Measurements from ENCODE around the gene RAB6B.
A peak's percentile ranks its signal among the peaks of the same experiment; 100 is the strongest.

RAB6B gene

DNA sequence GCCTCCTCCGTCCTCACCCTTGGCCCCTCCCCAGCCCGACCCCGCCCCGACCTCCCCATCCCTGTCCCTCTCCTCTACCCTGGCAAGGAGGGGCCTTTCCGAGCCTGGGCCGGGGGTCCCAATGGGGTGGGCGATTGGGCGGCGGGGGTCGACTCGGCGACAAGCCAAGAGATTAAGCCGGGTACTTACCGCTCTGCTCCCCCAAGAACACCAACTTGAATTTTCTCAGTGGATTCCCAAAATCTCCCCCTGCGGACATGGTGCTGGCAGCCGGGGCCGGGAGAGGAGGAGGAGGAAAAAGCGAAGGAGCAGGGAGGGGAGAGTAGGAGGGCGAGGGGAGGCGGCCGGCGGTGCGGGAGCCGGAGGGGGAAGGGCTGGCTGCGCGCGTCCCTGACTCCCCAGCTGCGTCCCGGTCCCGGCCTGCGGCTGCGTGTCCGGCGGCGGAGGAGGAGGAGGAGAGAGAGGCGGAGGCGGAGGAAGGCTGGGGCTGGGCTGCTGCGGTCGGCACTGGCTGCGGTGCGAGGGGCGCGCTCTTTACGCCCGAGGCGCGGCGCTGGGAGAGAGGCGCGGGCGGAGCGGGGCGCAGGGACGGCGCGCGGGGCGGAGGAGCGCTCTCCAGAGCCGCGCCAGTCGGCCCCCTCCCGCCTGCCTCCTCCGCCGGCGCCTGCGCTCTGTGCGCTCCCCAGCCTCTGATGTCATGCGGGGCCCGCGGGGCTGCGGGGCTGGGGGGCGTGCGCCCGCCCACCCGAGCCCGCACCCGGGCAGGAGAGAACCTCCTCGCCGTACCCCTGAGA is at the start of gene RAB6B:
RAB6B (minus strand) TSS at position 675 of the 794 bp plus-strand sequence; CDS start at position 259, 416 bp downstream.
- Histone ChIP-seq H3K9ac (ENCODE audit: low read depth, low read length) (no peak within 1 kb of the TSS; the same call in 1 of the 2 replicates), H3K36me3 (ENCODE audit: insufficient read depth, low read depth, low read length) (no peaks in the 10 kb centered on the region), H3K27me3 (ENCODE audit: insufficient read depth, low read length) (peaks cover 52% of the 10 kb centered on the region), H3K4me3 (ENCODE audit: low read length) (peak within 1 kb of the TSS; percentile 83), H3K27ac (ENCODE audit: low read length) (no peak within 1 kb of the TSS), H3K4me1 (ENCODE audit: insufficient read depth, low read length) (peaks cover 7% of the 10 kb centered on the region; the same call in 1 of the 2 replicates), H3K9me3 (ENCODE audit: insufficient read depth, low read depth, low read length) (no peaks in the 10 kb centered on the region)

- H3K27me3 ChIP-seq (ENCODE audit: insufficient read depth, low read length) = no peaks in the 10 kb centered on the region
- no peak overlapping the region for H3K9ac ChIP-seq (ENCODE audit: low read depth, low read length)
- no peak overlapping the region for H3K4me3 ChIP-seq (ENCODE audit: low read length)
- H3K36me3 ChIP-seq (ENCODE audit: insufficient read depth, low read depth, low read length) = no peaks in the 10 kb centered on the region
- H3K4me1 ChIP-seq (ENCODE audit: insufficient read depth, low read length) = peaks cover 7% of the 10 kb centered on the region; the same call in 1 of the 2 replicates
- no peak overlapping the region for H3K27ac ChIP-seq (ENCODE audit: low read length)
- H3K9me3 ChIP-seq (ENCODE audit: insufficient read depth, low read depth, low read length) = no peaks in the 10 kb centered on the region
These were observed 49.1 kb upstream of the RAB6B start for GRCh38 chr3:133944641-133945380.

GRCh38 chr3:133944181-133944580 is 48.5 kb upstream of the RAB6B start:
- Histone ChIP-seq H3K36me3 (ENCODE audit: insufficient read depth, low read depth, low read length) (no peaks in the 10 kb centered on the region), H3K9ac (ENCODE audit: low read depth, low read length) (no peak overlapping the region), H3K27me3 (ENCODE audit: insufficient read depth, low read length) (no peaks in the 10 kb centered on the region), H3K9me3 (ENCODE audit: insufficient read depth, low read depth, low read length) (no peaks in the 10 kb centered on the region), H3K27ac (ENCODE audit: low read length) (no peak overlapping the region), H3K4me1 (ENCODE audit: insufficient read depth, low read length) (peaks cover 5% of the 10 kb centered on the region; the same call in 1 of the 2 replicates), H3K4me3 (ENCODE audit: low read length) (no peak overlapping the region)

DNA sequence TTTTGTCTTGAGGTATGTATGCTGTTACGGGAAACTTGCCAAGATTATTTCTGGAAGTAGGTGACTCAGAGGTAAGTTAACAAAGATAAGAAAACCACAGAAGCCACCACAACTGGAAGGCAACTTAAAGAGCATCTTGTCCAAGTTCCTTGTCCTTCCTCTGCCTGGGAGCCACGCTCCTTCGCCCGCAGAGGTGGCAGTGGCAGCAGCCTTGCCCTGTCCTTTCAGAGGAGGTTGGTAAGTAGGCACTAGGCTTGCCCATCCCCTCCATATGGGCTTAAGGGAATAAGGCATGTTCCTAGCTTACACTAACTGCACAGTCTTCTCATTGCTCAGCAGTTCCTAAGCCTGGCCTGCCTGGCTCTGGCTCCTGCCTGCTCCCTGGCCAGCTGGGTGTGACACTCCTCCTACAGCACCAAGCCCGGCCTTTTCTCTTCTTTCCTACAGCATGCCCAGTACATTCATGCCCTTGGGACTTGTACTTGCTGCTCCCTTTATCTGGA is 48.0 kb upstream of the RAB6B start:
- Histone ChIP-seq H3K27ac (ENCODE audit: low read length) (no peak overlapping the region), H3K27me3 (ENCODE audit: insufficient read depth, low read length) (no peaks in the 10 kb centered on the region), H3K9me3 (ENCODE audit: insufficient read depth, low read depth, low read length) (no peaks in the 10 kb centered on the region), H3K9ac (ENCODE audit: low read depth, low read length) (no peak overlapping the region), H3K4me1 (ENCODE audit: insufficient read depth, low read length) (no peaks in the 10 kb centered on the region), H3K4me3 (ENCODE audit: low read length) (no peak overlapping the region), H3K36me3 (ENCODE audit: insufficient read depth, low read depth, low read length) (no peaks in the 10 kb centered on the region)

GRCh38 chr3:133943031-133943535 is 47.4 kb upstream of the RAB6B start:
- H3K36me3 ChIP-seq (ENCODE audit: insufficient read depth, low read depth, low read length) = no peaks in the 10 kb centered on the region
- H3K4me3 ChIP-seq (ENCODE audit: low read length) = no peak overlapping the region
- no peaks in the 10 kb centered on the region for H3K4me1 ChIP-seq (ENCODE audit: insufficient read depth, low read length)
- no peak overlapping the region for H3K27ac ChIP-seq (ENCODE audit: low read length)
- H3K9ac ChIP-seq (ENCODE audit: low read depth, low read length) = no peak overlapping the region
- no peaks in the 10 kb centered on the region for H3K27me3 ChIP-seq (ENCODE audit: insufficient read depth, low read length)
- no peaks in the 10 kb centered on the region for H3K9me3 ChIP-seq (ENCODE audit: insufficient read depth, low read depth, low read length)

GRCh38 chr3:133941415-133941821 is 45.7 kb upstream of the RAB6B start:
- Histone ChIP-seq H3K4me1 (ENCODE audit: insufficient read depth, low read length) (no peaks in the 10 kb centered on the region), H3K27ac (ENCODE audit: low read length) (no peak overlapping the region)

DNA sequence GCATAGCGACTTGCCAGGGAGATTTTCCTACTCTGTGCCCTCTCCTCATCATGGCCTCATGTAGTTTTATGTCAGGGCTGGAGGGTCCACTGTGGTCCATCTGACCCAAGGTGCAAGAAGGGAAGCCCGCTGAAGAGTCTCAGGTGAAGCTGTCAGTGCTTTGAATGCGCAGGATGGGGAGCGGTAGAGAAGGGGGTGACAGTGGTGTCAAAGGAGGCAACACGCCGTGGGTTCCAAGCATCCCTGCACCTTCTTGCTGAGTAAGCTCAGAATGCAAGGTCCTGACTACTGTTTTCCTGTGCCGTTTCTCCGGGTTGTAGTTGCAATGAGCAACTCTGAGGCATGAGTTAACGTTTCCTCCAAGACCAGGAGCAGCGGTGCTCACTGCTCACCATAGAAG is 44.9 kb upstream of the RAB6B start:
- Histone ChIP-seq H3K4me3 (ENCODE audit: low read length) (no peak overlapping the region), H3K27ac (ENCODE audit: low read length) (no peak overlapping the region), H3K9me3 (ENCODE audit: insufficient read depth, low read depth, low read length) (no peaks in the 10 kb centered on the region), H3K27me3 (ENCODE audit: insufficient read depth, low read length) (no peaks in the 10 kb centered on the region), H3K36me3 (ENCODE audit: insufficient read depth, low read depth, low read length) (no peaks in the 10 kb centered on the region), H3K4me1 (ENCODE audit: insufficient read depth, low read length) (no peaks in the 10 kb centered on the region), H3K9ac (ENCODE audit: low read depth, low read length) (no peak overlapping the region)

More at GRCh38 chr3:133941415-133941821, 45.7 kb upstream of the RAB6B start:
- Histone ChIP-seq H3K4me3 (ENCODE audit: low read length) (no peak overlapping the region), H3K36me3 (ENCODE audit: insufficient read depth, low read depth, low read length) (no peaks in the 10 kb centered on the region), H3K9ac (ENCODE audit: low read depth, low read length) (no peak overlapping the region), H3K27me3 (ENCODE audit: insufficient read depth, low read length) (no peaks in the 10 kb centered on the region), H3K9me3 (ENCODE audit: insufficient read depth, low read depth, low read length) (no peaks in the 10 kb centered on the region)

GRCh38 chr3:133939463-133939835 is 43.8 kb upstream of the RAB6B start:
- Histone ChIP-seq H3K27me3 (ENCODE audit: insufficient read depth, low read length) (no peaks in the 10 kb centered on the region), H3K4me3 (ENCODE audit: low read length) (no peak overlapping the region), H3K27ac (ENCODE audit: low read length) (no peak overlapping the region), H3K9me3 (ENCODE audit: insufficient read depth, low read depth, low read length) (no peaks in the 10 kb centered on the region), H3K36me3 (ENCODE audit: insufficient read depth, low read depth, low read length) (no peaks in the 10 kb centered on the region), H3K9ac (ENCODE audit: low read depth, low read length) (no peak overlapping the region), H3K4me1 (ENCODE audit: insufficient read depth, low read length) (no peaks in the 10 kb centered on the region)

- no peak overlapping the region for H3K27ac ChIP-seq (ENCODE audit: low read length)
- H3K4me1 ChIP-seq (ENCODE audit: insufficient read depth, low read length) = no peaks in the 10 kb centered on the region
These were observed 43.2 kb upstream of the RAB6B start for GRCh38 chr3:133938770-133939462.

GRCh38 chr3:133937756-133938601 is 42.3 kb upstream of the RAB6B start:
- no peaks in the 10 kb centered on the region for H3K36me3 ChIP-seq (ENCODE audit: insufficient read depth, low read depth, low read length)
- no peak overlapping the region for H3K4me3 ChIP-seq (ENCODE audit: low read length)
- no peaks in the 10 kb centered on the region for H3K27me3 ChIP-seq (ENCODE audit: insufficient read depth, low read length)
- H3K27ac ChIP-seq (ENCODE audit: low read length) = no peak overlapping the region
- H3K9me3 ChIP-seq (ENCODE audit: insufficient read depth, low read depth, low read length) = no peaks in the 10 kb centered on the region
- H3K9ac ChIP-seq (ENCODE audit: low read depth, low read length) = no peak overlapping the region
- no peaks in the 10 kb centered on the region for H3K4me1 ChIP-seq (ENCODE audit: insufficient read depth, low read length)

More at GRCh38 chr3:133938770-133939462, 43.2 kb upstream of the RAB6B start:
- H3K9me3 ChIP-seq (ENCODE audit: insufficient read depth, low read depth, low read length) = no peaks in the 10 kb centered on the region
- no peaks in the 10 kb centered on the region for H3K27me3 ChIP-seq (ENCODE audit: insufficient read depth, low read length)
- H3K36me3 ChIP-seq (ENCODE audit: insufficient read depth, low read depth, low read length) = no peaks in the 10 kb centered on the region
- no peak overlapping the region for H3K4me3 ChIP-seq (ENCODE audit: low read length)
- H3K9ac ChIP-seq (ENCODE audit: low read depth, low read length) = no peak overlapping the region

All from iPS-20b (cell line).